Gastroesophageal sphincter (tissue), 4 donors: Measurements from ENCODE around the gene WDR93. TPM values are rescaled to one million over a fixed set of nuclear protein-coding genes. Genes with fewer than 3 reads are reported as not detected.

Experiments
- ATAC-seq: fragments of 150-250 bp; one replicate; pipeline ENCODE4 v1.9.1; 2016; ENCODE audit warnings: mild to moderate bottlenecking, moderate library complexity
- H3K27ac ChIP-seq, 4 donors: fragments of 200-600 bp; sonication (generic) in 3 of 4; 1 replicate in 3 of 4; 2 replicates in 1 of 4; pipeline ENCODE4 v1.5.1; 2016 to 2019
- H3K27me3 ChIP-seq: fragments of 200-600 bp; sonication (generic); one replicate; pipeline ENCODE4 v1.5.1; 2019
- H3K36me3 ChIP-seq, 2 donors: fragments of 200-600 bp; sonication (generic); one replicate each; pipeline ENCODE4 v1.5.1; 2019; ENCODE audit warnings: control low read depth in 1 of 2
- H3K4me1 ChIP-seq, 3 donors: fragments of 200-600 bp; sonication (generic); 1 replicate in 2 of 3; 2 replicates in 1 of 3; pipeline ENCODE4 v1.5.1; 2016 to 2019; ENCODE audit warnings: control low read depth in 2 of 3
- H3K4me3 ChIP-seq, 2 donors: fragments of 200-600 bp; sonication (generic); one replicate each; pipeline ENCODE4 v1.5.1; 2019; ENCODE audit warnings: mild to moderate bottlenecking in 1 of 2, moderate library complexity in 1 of 2
- H3K9me3 ChIP-seq, 3 donors: fragments of 200-600 bp; sonication (generic); one replicate each; pipeline ENCODE4 v1.5.1; 2017 to 2019; ENCODE audit warnings: control low read depth in 2 of 3
- CTCF ChIP-seq, 4 experiments: fragments of 200-600 bp in 2 of 4; fragments of 450-650 bp in 2 of 4; sonication (generic) in 1 of 4; IDR thresholded peaks; one replicate each; pipeline ENCODE4 v1.5.1; 2017 to 2019; ENCODE audit warnings: antibody characterized with exemption in 4 of 4, mild to moderate bottlenecking in 2 of 4, moderate library complexity in 2 of 4
- EP300 ChIP-seq: sonication (generic); formaldehyde crosslinking; IDR thresholded peaks from one replicate; pipeline ENCODE4 v1.6.1; 2017; ENCODE audit warnings: antibody characterized with exemption, mild to moderate bottlenecking
- POLR2A ChIP-seq, 2 donors: fragments of 450-650 bp; IDR thresholded peaks; one replicate each; pipeline ENCODE4 v1.6.1; 2017; ENCODE audit warnings: antibody characterized with exemption in 2 of 2, mild to moderate bottlenecking in 2 of 2, moderate library complexity in 1 of 2
- POLR2AphosphoS5 ChIP-seq: sonication (generic); formaldehyde crosslinking; IDR thresholded peaks from one replicate; pipeline ENCODE4 v1.6.1; 2017; ENCODE audit warnings: antibody characterized with exemption
- WGBS, 2 donors: methylation state at CpG; one replicate each; pipeline ENCODE4 v1.1.5; 2018; ENCODE audit warnings: low coverage in 1 of 2; 5-methylcytosine and 5-hydroxymethylcytosine counted together
- total RNA-seq, 4 donors: library from RNA; depleted of rRNA; stranded (reverse); fragments of >200 nt; gene quantifications; one replicate each; pipeline ENCODE4 v1.1.0, GENCODE V29; 2016

Gene WDR93
- total RNA-seq, 4 donors from 2014 or later, result 0.15 TPM; not detected in 3

GRCh38 chr15:89654847-89655805, 35.5 kb upstream of the WDR93 start, which contains the start of gene KIF7:
TSS of gene KIF7 (minus strand) at chr15:89655467. CDS start at chr15:89652930, 2,537 bp downstream.
- Histone ChIP-seq H3K4me3 (peak within 1 kb of the TSS; percentile 83), H3K27ac (peak within 1 kb of the TSS; percentile 14 to 88 (median 80)), H3K4me1 (peaks cover 0 to 33% (median 0%) of the 10 kb centered on the region in 3 donors), H3K27me3 (no peaks in the 10 kb centered on the region), H3K36me3 (peaks cover 0 to 13% of the 10 kb centered on the region in 2 donors), H3K9me3 (no peaks in the 10 kb centered on the region)
- TF ChIP-seq POLR2AphosphoS5 (peak; percentile 33), CTCF (IDR thresholded peaks at IDR 0.05) (no peak), EP300 (no peak), POLR2A (IDR thresholded peaks at IDR 0.05) (no peak)
- ATAC-seq, result peak; percentile 84
- WGBS, 2 donors, result 3 to 12% methylated on average over 6 to 19 of the region's 87 CpGs

GRCh38 chr15:89656116-89656815, 34.3 kb upstream of the WDR93 start:
- Histone ChIP-seq H3K9me3 (no peaks in the 10 kb centered on the region), H3K36me3 (peaks cover 0 to 13% of the 10 kb centered on the region in 2 donors), H3K27ac (peak overlapping the region in 3 of 4 donors; percentile 79 to 88 (median 82)), H3K4me1 (peaks cover 0 to 33% (median 0%) of the 10 kb centered on the region in 3 donors), H3K27me3 (no peaks in the 10 kb centered on the region), H3K4me3 (no peak overlapping the region)
- WGBS, 2 donors, result 54 to 56% methylated on average over 3 to 4 of the region's 7 CpGs
- TF ChIP-seq POLR2AphosphoS5 (no peak), CTCF (IDR thresholded peaks at IDR 0.05) (no peak), POLR2A (IDR thresholded peaks at IDR 0.05) (no peak), EP300 (no peak)
- ATAC-seq, result no peak

GRCh38 chr15:89657686-89658200, 32.9 kb upstream of the WDR93 start:
- Histone ChIP-seq H3K27ac (no peak overlapping the region), H3K27me3 (no peaks in the 10 kb centered on the region), H3K36me3 (no peaks in the 10 kb centered on the region), H3K4me3 (no peak overlapping the region), H3K9me3 (no peaks in the 10 kb centered on the region), H3K4me1 (peaks cover 0 to 37% (median 0%) of the 10 kb centered on the region in 3 donors)
- no peak for ATAC-seq
- WGBS, 2 donors, result 85 to 91% methylated on average over 5 of the region's 5 CpGs
- TF ChIP-seq POLR2AphosphoS5 (no peak), POLR2A (IDR thresholded peaks at IDR 0.05) (no peak), CTCF (IDR thresholded peaks at IDR 0.05) (no peak), EP300 (no peak)

DNA sequence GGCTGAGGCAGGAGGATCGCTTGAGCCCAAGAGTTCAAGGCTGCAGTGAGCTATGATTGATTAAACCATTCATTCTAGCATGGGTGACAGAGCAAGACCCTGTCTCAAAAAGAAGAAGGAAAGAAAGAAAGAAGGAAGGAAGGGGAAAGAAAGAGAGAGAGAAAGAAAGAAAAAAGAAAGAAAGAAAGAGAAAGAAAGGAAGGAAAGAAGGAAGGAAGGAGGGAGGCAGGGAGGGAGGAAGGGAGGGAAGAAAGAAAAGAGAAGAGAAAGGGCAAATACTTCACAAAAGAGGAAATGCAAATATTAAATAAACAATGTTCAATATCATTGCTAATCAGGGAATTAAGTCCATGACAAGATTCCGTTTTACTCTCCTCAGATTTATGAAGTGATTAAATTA, 31.3 kb upstream of the WDR93 start:
- Histone ChIP-seq H3K27ac (no peak overlapping the region), H3K4me3 (no peak overlapping the region), H3K36me3 (no peaks in the 10 kb centered on the region), H3K4me1 (peaks cover 0 to 27% (median 0%) of the 10 kb centered on the region in 3 donors), H3K9me3 (no peaks in the 10 kb centered on the region), H3K27me3 (no peaks in the 10 kb centered on the region)
- TF ChIP-seq POLR2AphosphoS5 (no peak), EP300 (no peak), CTCF (IDR thresholded peaks at IDR 0.05) (no peak), POLR2A (IDR thresholded peaks at IDR 0.05) (no peak)
- no peak for ATAC-seq
- 80 to 91% methylated on average over 2 of the region's 2 CpGs for WGBS, 2 donors
